GM23338 (cell line): ENCODE data around the gene DAB2. TPM values are rescaled to one million over a fixed set of nuclear protein-coding genes. Genes with fewer than 3 reads are reported as not detected.

ENCODE experiments used
- ETS1 ChIP-seq: IDR thresholded peaks from 2 replicates; pipeline ENCODE4 v1.6.1; 2016; ENCODE audit warnings: antibody characterized with exemption
- JUNB ChIP-seq: IDR thresholded peaks from one replicate; pipeline ENCODE4 v1.6.1; 2016; ENCODE audit warnings: antibody characterized with exemption; ENCODE audit not compliant: unreplicated experiment
- NANOG ChIP-seq: IDR thresholded peaks from 2 replicates; pipeline ENCODE4 v1.6.1; 2016; ENCODE audit warnings: antibody characterized with exemption, borderline replicate concordance
- REST ChIP-seq: IDR thresholded peaks from one replicate; pipeline ENCODE4 v1.6.1; 2018; ENCODE audit warnings: antibody characterized with exemption; ENCODE audit not compliant: unreplicated experiment
- STAT1 ChIP-seq: IDR thresholded peaks from one replicate; pipeline ENCODE4 v1.6.1; 2016; ENCODE audit warnings: antibody characterized with exemption; ENCODE audit not compliant: unreplicated experiment
- ZNF114 ChIP-seq: fragments of 250-450 bp; sonication (Bioruptor Pico); IDR thresholded peaks from 2 replicates; pipeline ENCODE4 v1.5.0; 2020; ENCODE audit warnings: mild to moderate bottlenecking, moderate library complexity
- ZNF331 ChIP-seq: fragments of 250-450 bp; sonication (Bioruptor Pico); IDR thresholded peaks from 2 replicates; pipeline ENCODE4 v1.5.0; 2020; ENCODE audit warnings: low read depth, mild to moderate bottlenecking, moderate library complexity
- ZNF462 ChIP-seq: fragments of 250-450 bp; sonication (Bioruptor Pico); IDR thresholded peaks from 2 replicates; pipeline ENCODE4 v1.5.0; 2020; ENCODE audit warnings: mild to moderate bottlenecking, moderate library complexity
- polyA plus RNA-seq: library from polyadenylated mRNA; unstranded; fragments of >200 nt; fragmentation: Nextera tagmentation; extraction: Ambion mirVana; gene quantifications from 2 replicates; pipeline ENCODE4 v1.2.1, GENCODE V29; 2016
- total RNA-seq: library from RNA; depleted of rRNA; stranded (reverse); fragments of >200 nt; shearing (Covaris generic); gene quantifications from 2 replicates; pipeline ENCODE4 v1.2.3, GENCODE V29; 2014

DAB2 gene
- total and polyA plus RNA-seq, 2 experiments from 2014 or later, result 6.4 to 8.4 TPM

GRCh38 chr5:39427633-39428032 lies 2.9 kb upstream of the DAB2 start (continued):
- TF ChIP-seq ZNF462 (CRISPR knock-in tag), result no peak
- TF ChIP-seq ZNF114 (CRISPR knock-in tag), result no peak
- no peak for TF ChIP-seq ETS1
- no peak for TF ChIP-seq STAT1
- TF ChIP-seq ZNF331 (CRISPR knock-in tag), result no peak
- no peak for TF ChIP-seq REST
- no peak for TF ChIP-seq NANOG
- no peak for TF ChIP-seq JUNB
